OCI-LY7 (cell line): ENCODE data around the gene KRR1.
"Not testable (repeated sequence)": the region's sequence is repeated elsewhere in the genome, so short reads cannot be mapped to it uniquely, and the experiment has no call there.

Experiments used
- EZH2phosphoT487 ChIP-seq: fragments of 200-600 bp; sonication (generic); IDR thresholded peaks from 2 replicates; pipeline ENCODE4 v1.6.1; 2018; ENCODE audit warnings: low read depth, borderline replicate concordance, mild to moderate bottlenecking, mixed run types, antibody characterized with exemption, low read length, moderate library complexity, mixed read lengths
- TF ChIP-seq, protein P1 (sequence below): fragments of 200-600 bp; sonication (generic); conservative IDR thresholded peaks from 2 replicates; pipeline ENCODE4 v1.5.1; 2014; ENCODE audit warnings: mild to moderate bottlenecking, antibody characterized with exemption, low read length, moderate library complexity, mixed read lengths

DNA sequence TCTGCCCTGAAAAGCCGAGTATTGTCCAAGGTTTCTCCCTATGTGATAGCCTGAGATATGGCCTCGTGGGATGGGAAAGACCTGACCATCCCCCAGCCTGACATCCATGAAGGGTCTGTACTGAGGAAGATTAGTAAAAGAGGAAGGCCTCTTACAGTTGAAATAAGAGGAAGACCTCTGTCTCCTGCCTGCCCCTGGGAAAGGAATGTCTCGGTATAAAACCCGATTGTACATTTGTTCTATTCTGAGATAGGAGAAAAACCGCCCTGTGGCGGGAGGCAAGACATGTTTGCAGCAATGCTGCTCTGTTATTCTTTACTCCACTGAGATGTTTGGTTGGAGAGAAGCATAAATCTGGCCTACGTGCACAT lies 66.3 kb downstream of the KRR1 start:
- TF ChIP-seq, protein P1, sequence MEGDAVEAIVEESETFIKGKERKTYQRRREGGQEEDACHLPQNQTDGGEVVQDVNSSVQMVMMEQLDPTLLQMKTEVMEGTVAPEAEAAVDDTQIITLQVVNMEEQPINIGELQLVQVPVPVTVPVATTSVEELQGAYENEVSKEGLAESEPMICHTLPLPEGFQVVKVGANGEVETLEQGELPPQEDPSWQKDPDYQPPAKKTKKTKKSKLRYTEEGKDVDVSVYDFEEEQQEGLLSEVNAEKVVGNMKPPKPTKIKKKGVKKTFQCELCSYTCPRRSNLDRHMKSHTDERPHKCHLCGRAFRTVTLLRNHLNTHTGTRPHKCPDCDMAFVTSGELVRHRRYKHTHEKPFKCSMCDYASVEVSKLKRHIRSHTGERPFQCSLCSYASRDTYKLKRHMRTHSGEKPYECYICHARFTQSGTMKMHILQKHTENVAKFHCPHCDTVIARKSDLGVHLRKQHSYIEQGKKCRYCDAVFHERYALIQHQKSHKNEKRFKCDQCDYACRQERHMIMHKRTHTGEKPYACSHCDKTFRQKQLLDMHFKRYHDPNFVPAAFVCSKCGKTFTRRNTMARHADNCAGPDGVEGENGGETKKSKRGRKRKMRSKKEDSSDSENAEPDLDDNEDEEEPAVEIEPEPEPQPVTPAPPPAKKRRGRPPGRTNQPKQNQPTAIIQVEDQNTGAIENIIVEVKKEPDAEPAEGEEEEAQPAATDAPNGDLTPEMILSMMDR = not testable (repeated sequence)
- not testable (repeated sequence) for TF ChIP-seq EZH2phosphoT487
